ENCODE data around the gene ELP1.
"Not testable (repeated sequence)": the region's sequence is repeated elsewhere in the genome, so short reads cannot be mapped to it uniquely, and the experiment has no call there.

DNA sequence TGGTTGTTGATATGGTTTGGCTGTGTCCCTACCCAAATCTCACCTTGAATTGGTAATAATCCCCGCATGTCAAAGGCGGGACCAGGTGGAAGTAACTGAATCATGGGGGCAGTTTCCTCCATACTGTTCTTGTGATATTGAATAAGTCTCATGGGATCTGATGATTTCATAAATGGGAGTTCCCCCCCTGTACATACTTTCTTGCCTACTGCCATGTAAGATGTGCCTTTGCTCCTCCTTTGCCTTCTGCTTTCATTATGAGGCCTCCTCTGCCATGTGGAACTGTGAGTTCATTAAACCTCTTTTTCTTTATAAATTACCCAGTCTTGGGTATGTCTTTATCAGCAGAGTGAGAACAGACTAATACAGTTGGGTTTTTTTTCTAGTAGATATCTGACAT is 37.5 kb upstream of the ELP1 start:
- TF ChIP-seq, protein P1, sequence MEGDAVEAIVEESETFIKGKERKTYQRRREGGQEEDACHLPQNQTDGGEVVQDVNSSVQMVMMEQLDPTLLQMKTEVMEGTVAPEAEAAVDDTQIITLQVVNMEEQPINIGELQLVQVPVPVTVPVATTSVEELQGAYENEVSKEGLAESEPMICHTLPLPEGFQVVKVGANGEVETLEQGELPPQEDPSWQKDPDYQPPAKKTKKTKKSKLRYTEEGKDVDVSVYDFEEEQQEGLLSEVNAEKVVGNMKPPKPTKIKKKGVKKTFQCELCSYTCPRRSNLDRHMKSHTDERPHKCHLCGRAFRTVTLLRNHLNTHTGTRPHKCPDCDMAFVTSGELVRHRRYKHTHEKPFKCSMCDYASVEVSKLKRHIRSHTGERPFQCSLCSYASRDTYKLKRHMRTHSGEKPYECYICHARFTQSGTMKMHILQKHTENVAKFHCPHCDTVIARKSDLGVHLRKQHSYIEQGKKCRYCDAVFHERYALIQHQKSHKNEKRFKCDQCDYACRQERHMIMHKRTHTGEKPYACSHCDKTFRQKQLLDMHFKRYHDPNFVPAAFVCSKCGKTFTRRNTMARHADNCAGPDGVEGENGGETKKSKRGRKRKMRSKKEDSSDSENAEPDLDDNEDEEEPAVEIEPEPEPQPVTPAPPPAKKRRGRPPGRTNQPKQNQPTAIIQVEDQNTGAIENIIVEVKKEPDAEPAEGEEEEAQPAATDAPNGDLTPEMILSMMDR (IDR thresholded peaks at IDR 0.05; ENCODE audit: low read length), result not testable (repeated sequence)
- not testable (repeated sequence) for TF ChIP-seq EZH2 (IDR thresholded peaks at IDR 0.05; ENCODE audit: borderline replicate concordance, low read length)
